H1 (cell line): ENCODE measurements around the gene FGFRL1.

Experiments
- CREB1 ChIP-seq: IDR thresholded peaks from 2 replicates; pipeline ENCODE4 v1.6.1; 2012; ENCODE audit warnings: inconsistent platforms
- POLR2A ChIP-seq, 2 experiments: IDR thresholded peaks; 1 replicate in 1 of 2; 2 replicates in 1 of 2; pipeline ENCODE4 v1.6.1; 2011; ENCODE audit warnings: low read depth in 2 of 2, low read length in 2 of 2, mild to moderate bottlenecking in 2 of 2; ENCODE audit errors: control extremely low read depth in 1 of 2

DNA sequence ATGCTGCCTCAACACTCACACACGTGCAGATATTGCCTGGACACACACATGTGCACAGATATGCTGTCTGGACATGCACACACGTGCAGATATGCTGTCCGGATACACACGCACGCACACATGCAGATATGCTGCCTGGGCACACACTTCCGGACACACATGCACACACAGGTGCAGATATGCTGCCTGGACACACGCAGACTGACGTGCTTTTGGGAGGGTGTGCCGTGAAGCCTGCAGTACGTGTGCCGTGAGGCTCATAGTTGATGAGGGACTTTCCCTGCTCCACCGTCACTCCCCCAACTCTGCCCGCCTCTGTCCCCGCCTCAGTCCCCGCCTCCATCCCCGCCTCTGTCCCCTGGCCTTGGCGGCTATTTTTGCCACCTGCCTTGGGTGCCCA lies 14.7 kb downstream of the FGFRL1 start:
- no peak for TF ChIP-seq POLR2A (IDR thresholded peaks at IDR 0.05; ENCODE audit: control extremely low read depth in 1 of 2, low read depth in 2 of 2, low read length in 2 of 2)
- TF ChIP-seq CREB1, result no peak
